Activated T-cell treated with anti-CD3 and anti-CD28 coated beads, Interleukin-2, amount 50 U/mL, for 24 hours (primary cell): ENCODE results near the gene BLOC1S6.
"Not testable (repeated sequence)": the region's sequence is repeated elsewhere in the genome, so short reads cannot be mapped to it uniquely, and the experiment has no call there.

Experiments
- DNase-seq: peaks from one replicate; pipeline ENCODE4 v3.0.0-alpha.2; 2020
- H3K27ac Mint-ChIP-seq: 2 replicates; pipeline ENCODE4 v1.8.0; 2020; ENCODE audit warnings: mild to moderate bottlenecking, mixed read lengths
- H3K27me3 Mint-ChIP-seq: 2 replicates; pipeline ENCODE4 v1.8.0; 2020; ENCODE audit warnings: mixed read lengths
- H3K36me3 Mint-ChIP-seq: 2 replicates; pipeline ENCODE4 v1.8.0; 2020; ENCODE audit warnings: low read depth, mixed read lengths
- H3K4me1 Mint-ChIP-seq: 2 replicates; pipeline ENCODE4 v1.8.0; 2020; ENCODE audit warnings: low read depth, mixed read lengths
- H3K4me3 Mint-ChIP-seq: 2 replicates; pipeline ENCODE4 v1.8.0; 2020; ENCODE audit warnings: mild to moderate bottlenecking, moderate library complexity, mixed read lengths
- H3K9me3 Mint-ChIP-seq: 2 replicates; pipeline ENCODE4 v1.8.0; 2020; ENCODE audit warnings: mixed read lengths

BLOC1S6 gene

GRCh38 chr15:45641999-45642932 is 55.1 kb downstream of the BLOC1S6 start:
- H3K4me3 Mint-ChIP-seq: no peak overlapping the region

GRCh38 chr15:45644437-45644836 is 57.3 kb downstream of the BLOC1S6 start:
- no peak for DNase-seq
- Mint-ChIP-seq H3K27me3 (no peaks in the 10 kb centered on the region), H3K9me3 (no peaks in the 10 kb centered on the region), H3K36me3 (peaks cover 24% of the 10 kb centered on the region), H3K4me3 (no peak overlapping the region), H3K4me1 (peaks cover 81% of the 10 kb centered on the region), H3K27ac (peak overlapping the region; percentile 58)

More at GRCh38 chr15:45641999-45642932, 55.1 kb downstream of the BLOC1S6 start:
- Mint-ChIP-seq H3K27me3 (no peaks in the 10 kb centered on the region), H3K9me3 (no peaks in the 10 kb centered on the region), H3K4me1 (peaks cover 91% of the 10 kb centered on the region), H3K27ac (no peak overlapping the region), H3K36me3 (peaks cover 44% of the 10 kb centered on the region)
- DNase-seq: no peak

DNA sequence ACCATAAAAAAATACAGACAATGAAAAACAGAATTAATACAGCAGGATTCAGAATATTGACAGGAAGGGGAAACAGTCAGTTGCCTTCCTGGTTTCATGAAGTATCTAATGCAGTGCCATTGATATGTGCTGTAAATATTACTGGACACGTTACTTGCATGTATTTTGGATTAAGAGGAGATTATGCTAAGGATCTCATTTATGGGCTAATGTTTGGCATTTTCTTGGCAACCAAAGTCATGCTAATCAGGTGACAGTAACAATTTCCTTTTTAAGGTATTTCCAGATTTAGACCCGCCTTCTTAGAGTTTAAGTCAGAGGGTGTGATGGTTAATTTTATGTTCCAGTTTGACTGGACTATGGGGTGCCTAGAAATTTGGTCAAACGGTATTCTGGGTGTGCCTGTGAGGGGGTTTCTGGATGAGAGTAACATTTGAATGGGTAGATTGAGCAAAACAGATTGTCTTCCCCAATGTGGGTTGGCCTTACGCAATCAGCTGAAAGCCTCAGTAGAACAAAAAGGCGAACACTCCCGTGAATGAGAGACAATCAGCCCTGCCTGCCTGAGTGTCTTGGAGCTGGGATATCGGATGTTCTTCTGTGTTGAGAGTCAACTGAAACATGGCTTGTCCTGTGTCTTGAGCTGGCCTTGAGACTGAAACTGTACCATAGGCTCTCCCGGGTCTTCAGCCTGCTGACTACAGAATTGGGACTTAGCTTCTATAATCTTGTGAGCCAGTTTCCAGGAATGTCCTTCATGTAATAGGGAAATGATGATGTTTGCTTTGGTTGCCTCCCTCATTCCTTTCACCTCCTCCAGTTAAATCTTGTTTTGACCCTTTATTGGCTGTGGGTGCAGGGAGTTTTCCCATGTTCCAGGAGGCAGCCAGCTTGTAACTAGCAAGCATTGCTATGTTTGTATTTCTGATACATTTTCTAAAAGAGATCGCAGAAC is 58.1 kb downstream of the BLOC1S6 start:
- no peaks in the 10 kb centered on the region for H3K27me3 Mint-ChIP-seq
- H3K36me3 Mint-ChIP-seq: peaks cover 20% of the 10 kb centered on the region
- H3K4me1 Mint-ChIP-seq: peaks cover 81% of the 10 kb centered on the region
- H3K9me3 Mint-ChIP-seq: peaks cover 1% of the 10 kb centered on the region
- H3K4me3 Mint-ChIP-seq: peak overlapping the region; percentile 9
- H3K27ac Mint-ChIP-seq: peak overlapping the region; percentile 85
- no peak for DNase-seq

DNA sequence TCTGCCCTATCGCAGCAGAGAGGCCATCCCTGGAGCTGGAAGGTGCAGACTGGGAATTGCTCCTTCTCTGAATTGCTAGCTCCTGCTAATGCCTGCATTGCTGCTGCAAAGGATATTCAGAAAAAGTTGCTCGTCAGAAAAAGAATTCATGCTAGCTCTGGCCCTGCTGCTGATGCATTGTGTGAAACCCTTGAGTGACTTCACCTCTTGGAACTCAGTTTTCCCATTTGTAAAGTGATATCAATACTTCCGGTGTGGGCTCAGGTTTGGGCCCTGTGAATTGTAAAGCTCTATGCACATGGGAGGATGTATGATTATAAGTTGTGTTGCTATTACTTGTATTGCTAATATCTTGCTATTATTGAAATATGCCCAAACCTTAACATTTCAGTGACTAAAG is 59.0 kb downstream of the BLOC1S6 start:
- Mint-ChIP-seq H3K4me3 (no peak overlapping the region), H3K27ac (peak overlapping the region; percentile 38), H3K36me3 (peaks cover 23% of the 10 kb centered on the region), H3K27me3 (no peaks in the 10 kb centered on the region), H3K4me1 (peaks cover 77% of the 10 kb centered on the region), H3K9me3 (peaks cover 4% of the 10 kb centered on the region)
- no peak for DNase-seq

DNA sequence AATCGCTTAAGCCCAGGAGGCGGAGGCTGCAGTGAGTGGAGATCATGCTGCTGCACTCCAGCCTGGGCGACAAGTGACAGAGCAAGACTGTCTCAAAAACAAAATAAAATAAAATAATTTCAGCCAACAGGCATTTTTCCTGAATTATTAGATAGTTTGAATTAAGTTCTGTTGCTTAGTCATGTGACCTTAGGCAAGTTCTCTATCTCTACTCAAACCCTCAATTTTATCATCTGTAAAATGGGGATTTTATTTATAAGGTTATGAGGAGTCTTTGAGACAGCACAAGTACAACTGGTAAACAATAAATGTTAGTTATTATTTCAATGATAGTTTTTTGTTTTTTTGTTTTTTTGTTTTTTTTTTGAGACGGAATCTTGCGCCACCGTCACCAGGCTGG is 60.6 kb downstream of the BLOC1S6 start:
- Mint-ChIP-seq H3K4me3 (no peak overlapping the region), H3K4me1 (peaks cover 68% of the 10 kb centered on the region), H3K36me3 (peaks cover 19% of the 10 kb centered on the region), H3K9me3 (peaks cover 4% of the 10 kb centered on the region), H3K27ac (no peak overlapping the region), H3K27me3 (no peaks in the 10 kb centered on the region)
- DNase-seq: no peak

DNA sequence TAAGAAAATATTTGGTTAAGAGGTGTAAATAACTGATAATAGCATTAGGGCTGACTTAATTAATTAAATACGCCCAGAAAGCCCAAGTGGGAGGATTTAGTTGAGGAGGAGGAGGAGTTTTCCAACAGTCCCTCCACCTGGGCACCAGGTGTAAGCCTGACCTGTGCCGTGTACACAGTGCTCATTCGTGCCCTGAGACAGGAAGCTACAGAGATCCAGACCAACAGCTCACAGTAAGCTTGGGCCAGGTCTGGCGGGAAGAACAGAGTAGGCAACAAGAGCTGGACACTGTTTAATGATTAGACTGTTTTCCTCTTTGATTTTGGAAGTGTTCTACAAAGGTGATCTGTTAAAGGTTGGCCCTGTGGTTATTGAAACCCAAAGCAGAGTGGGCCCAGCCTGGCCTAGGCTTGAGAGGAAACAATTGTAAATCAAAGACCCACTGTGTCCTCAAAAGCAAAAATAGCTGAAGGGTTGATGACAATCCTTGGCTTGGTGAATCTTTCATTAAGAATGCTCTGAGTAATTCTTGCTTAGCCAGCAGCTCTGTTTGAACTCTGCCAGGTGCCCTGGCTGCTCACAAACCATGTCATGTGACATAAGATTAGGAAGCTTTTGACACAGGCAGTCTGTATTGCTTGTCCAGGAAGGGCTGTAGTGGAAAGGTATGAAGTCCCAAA is 61.5 kb downstream of the BLOC1S6 start:
- H3K4me1 Mint-ChIP-seq: peaks cover 70% of the 10 kb centered on the region
- no peak overlapping the region for H3K4me3 Mint-ChIP-seq
- no peak for DNase-seq
- H3K27ac Mint-ChIP-seq: peak overlapping the region; percentile 44
- H3K27me3 Mint-ChIP-seq: no peaks in the 10 kb centered on the region
- peaks cover 16% of the 10 kb centered on the region for H3K36me3 Mint-ChIP-seq
- H3K9me3 Mint-ChIP-seq: peaks cover 4% of the 10 kb centered on the region

- Mint-ChIP-seq H3K36me3 (peaks cover 14% of the 10 kb centered on the region), H3K4me1 (peaks cover 69% of the 10 kb centered on the region), H3K27ac (peak overlapping the region; percentile 80)
- not testable (repeated sequence) for DNase-seq, H3K4me3 Mint-ChIP-seq, H3K27me3 Mint-ChIP-seq, H3K9me3 Mint-ChIP-seq
These were observed 62.8 kb downstream of the BLOC1S6 start for GRCh38 chr15:45650007-45650406.

DNA sequence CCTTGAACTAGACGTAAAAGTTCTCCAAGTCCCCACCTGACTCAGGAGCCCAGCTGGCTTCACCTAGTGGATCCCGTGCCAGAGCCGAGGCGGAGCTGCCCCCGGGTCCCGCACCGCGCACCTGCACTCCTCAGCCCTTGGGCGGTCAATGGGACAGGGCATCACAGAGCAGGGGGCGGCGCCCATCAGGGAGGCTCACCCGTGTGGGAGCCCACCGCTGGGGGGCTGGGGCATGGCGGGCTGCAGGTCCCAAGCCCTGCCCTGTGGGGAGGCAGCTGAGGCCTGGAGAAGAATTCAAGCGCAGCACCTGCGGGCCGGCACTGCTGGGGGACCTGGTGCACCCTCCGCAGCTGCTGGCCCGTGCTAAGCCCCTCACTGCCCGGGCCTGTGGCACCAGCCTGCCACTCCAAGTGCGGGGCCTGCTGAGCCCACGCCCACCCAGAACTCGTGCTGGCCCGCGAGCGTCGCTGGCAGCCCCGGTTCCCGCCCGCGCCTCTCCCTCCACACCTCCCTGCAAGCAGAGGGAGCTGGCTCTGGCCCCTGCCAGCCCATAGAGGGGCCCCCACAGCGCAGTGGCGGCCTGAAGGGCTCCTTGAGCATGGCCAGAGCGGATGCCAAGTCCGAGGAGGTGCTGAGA is 63.8 kb downstream of the BLOC1S6 start:
- H3K4me3 Mint-ChIP-seq: no peak overlapping the region
- H3K36me3 Mint-ChIP-seq: peaks cover 14% of the 10 kb centered on the region
- no peak overlapping the region for H3K27ac Mint-ChIP-seq
- no peak for DNase-seq
- peaks cover 4% of the 10 kb centered on the region for H3K9me3 Mint-ChIP-seq
- H3K27me3 Mint-ChIP-seq: no peaks in the 10 kb centered on the region
- H3K4me1 Mint-ChIP-seq: peaks cover 64% of the 10 kb centered on the region

DNA sequence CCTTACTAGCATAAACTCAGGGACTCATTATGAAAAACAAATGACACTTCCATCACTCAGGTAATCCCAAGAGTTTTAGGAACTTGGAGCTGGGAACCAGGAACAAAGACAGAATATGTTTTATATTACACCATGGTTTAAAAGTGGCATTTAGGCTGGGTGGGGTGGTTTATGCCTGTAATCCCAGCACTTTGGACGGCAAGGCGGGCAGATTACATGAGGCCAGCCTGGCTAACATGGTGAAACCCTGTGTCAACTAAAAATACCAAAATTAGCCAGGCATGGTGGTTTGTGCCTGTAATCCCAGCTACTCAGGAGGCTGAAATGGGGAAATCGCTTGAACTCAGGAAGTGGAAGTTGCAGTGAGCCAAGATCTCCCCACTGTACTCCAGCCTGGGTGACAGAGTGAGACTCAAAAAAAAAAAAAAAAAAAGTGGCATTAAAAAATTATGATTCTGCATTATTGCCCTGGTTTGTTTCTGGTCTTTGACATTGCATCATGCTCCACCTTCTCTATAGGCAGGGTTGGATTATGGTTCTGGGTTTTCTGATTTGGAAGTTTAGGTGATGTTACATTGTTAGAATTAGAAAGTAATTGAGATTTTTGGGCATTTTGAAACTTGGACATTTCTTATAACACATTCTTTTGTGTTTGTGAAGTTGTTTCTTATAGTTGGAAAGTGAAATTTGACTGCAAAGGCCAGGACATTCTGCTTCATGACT is 66.7 kb downstream of the BLOC1S6 start:
- DNase-seq: no peak
- H3K4me3 Mint-ChIP-seq: no peak overlapping the region
- peaks cover 4% of the 10 kb centered on the region for H3K9me3 Mint-ChIP-seq
- H3K27me3 Mint-ChIP-seq: no peaks in the 10 kb centered on the region
- H3K36me3 Mint-ChIP-seq: peaks cover 12% of the 10 kb centered on the region
- peak overlapping the region; percentile 71 for H3K27ac Mint-ChIP-seq
- peaks cover 62% of the 10 kb centered on the region for H3K4me1 Mint-ChIP-seq

DNA sequence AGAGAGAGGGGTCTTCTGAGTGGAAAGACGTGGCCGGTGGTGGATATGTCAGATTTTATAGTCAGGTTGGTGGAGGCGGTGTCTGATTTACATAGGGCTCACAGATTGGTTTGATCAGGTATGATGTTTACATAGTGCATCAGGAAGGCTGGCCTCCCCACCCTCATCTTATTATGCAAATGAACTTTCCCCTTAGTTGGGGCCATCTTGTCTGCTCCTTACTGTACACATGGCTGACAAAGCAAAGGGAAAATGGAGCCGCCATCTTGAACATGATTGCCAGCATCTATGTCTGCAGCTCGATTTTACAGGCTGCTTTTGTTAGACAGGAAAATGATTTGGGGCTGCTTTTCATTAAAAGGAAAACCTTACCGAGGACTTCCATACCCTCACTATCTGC is 67.6 kb downstream of the BLOC1S6 start:
- H3K36me3 Mint-ChIP-seq: peaks cover 18% of the 10 kb centered on the region
- H3K4me3 Mint-ChIP-seq: no peak overlapping the region
- no peaks in the 10 kb centered on the region for H3K27me3 Mint-ChIP-seq
- H3K4me1 Mint-ChIP-seq: peaks cover 57% of the 10 kb centered on the region
- no peak overlapping the region for H3K27ac Mint-ChIP-seq
- peaks cover 4% of the 10 kb centered on the region for H3K9me3 Mint-ChIP-seq
- DNase-seq: no peak

GRCh38 chr15:45657254-45657653 is 70.1 kb downstream of the BLOC1S6 start:
- DNase-seq: no peak
- Mint-ChIP-seq H3K27ac (peak overlapping the region; percentile 55), H3K36me3 (peaks cover 35% of the 10 kb centered on the region), H3K4me3 (no peak overlapping the region), H3K9me3 (no peaks in the 10 kb centered on the region), H3K27me3 (no peaks in the 10 kb centered on the region), H3K4me1 (peaks cover 44% of the 10 kb centered on the region)

GRCh38 chr15:45657764-45658545 is 70.8 kb downstream of the BLOC1S6 start:
- Mint-ChIP-seq H3K36me3 (peaks cover 40% of the 10 kb centered on the region), H3K4me1 (peaks cover 41% of the 10 kb centered on the region), H3K27me3 (no peaks in the 10 kb centered on the region), H3K27ac (peak overlapping the region; percentile 44), H3K9me3 (no peaks in the 10 kb centered on the region), H3K4me3 (no peak overlapping the region)
- DNase-seq: no peak
